Suprapubic skin (tissue), 4 donors: Measurements from ENCODE around the gene PUM2.

Experiments
- EP300 ChIP-seq: sonication (generic); formaldehyde crosslinking; IDR thresholded peaks from one replicate; pipeline ENCODE4 v1.6.1; 2017; ENCODE audit warnings: antibody characterized with exemption
- POLR2A ChIP-seq, 2 donors: fragments of 450-650 bp; IDR thresholded peaks; one replicate each; pipeline ENCODE4 v1.6.1; 2017; ENCODE audit warnings: antibody characterized with exemption in 2 of 2, mild to moderate bottlenecking in 2 of 2, moderate library complexity in 2 of 2
- POLR2AphosphoS5 ChIP-seq, 3 donors: sonication (generic); formaldehyde crosslinking; IDR thresholded peaks; one replicate each; pipeline ENCODE4 v1.6.1; 2017; ENCODE audit warnings: antibody characterized with exemption in 3 of 3
- TF ChIP-seq, protein P1 (sequence below), 2 donors: fragments of 200-600 bp in 1 of 2; fragments of 450-650 bp in 1 of 2; sonication (generic) in 1 of 2; IDR thresholded peaks; one replicate each; pipeline ENCODE4 v1.5.1; 2016 to 2019; ENCODE audit warnings: antibody characterized with exemption in 2 of 2, mild to moderate bottlenecking in 1 of 2, moderate library complexity in 1 of 2

DNA sequence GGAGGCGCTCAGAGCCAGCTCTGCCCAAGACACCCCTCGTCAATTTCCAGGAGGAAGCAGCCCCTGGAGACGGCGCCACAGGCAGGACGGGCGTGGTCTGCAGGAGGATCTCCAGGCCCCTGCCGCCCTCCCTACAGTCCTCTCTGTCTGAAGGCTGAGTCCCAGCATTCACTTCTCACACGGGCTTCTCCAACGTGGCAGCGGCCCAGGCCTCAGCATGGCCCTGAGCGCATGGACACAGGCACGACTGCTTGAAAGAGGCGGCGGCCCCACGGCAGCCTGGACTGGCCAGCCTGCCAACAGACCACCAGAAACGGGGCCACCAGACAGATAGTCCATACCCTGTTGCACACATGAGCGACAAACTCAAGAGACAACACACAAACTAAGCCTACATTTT lies 149.0 kb downstream of the PUM2 start:
- TF ChIP-seq EP300 (no peak), POLR2AphosphoS5 (IDR thresholded peaks at IDR 0.05) (no peak), POLR2A (IDR thresholded peaks at IDR 0.05) (no peak)
- TF ChIP-seq, protein P1, sequence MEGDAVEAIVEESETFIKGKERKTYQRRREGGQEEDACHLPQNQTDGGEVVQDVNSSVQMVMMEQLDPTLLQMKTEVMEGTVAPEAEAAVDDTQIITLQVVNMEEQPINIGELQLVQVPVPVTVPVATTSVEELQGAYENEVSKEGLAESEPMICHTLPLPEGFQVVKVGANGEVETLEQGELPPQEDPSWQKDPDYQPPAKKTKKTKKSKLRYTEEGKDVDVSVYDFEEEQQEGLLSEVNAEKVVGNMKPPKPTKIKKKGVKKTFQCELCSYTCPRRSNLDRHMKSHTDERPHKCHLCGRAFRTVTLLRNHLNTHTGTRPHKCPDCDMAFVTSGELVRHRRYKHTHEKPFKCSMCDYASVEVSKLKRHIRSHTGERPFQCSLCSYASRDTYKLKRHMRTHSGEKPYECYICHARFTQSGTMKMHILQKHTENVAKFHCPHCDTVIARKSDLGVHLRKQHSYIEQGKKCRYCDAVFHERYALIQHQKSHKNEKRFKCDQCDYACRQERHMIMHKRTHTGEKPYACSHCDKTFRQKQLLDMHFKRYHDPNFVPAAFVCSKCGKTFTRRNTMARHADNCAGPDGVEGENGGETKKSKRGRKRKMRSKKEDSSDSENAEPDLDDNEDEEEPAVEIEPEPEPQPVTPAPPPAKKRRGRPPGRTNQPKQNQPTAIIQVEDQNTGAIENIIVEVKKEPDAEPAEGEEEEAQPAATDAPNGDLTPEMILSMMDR (IDR thresholded peaks at IDR 0.05) = no peak
